ENCODE measurements around the gene MDFI. TPM values are rescaled to one million over a fixed set of nuclear protein-coding genes. Genes with fewer than 3 reads are reported as not detected.

MDFI gene
- total RNA-seq, 2 donors from 2014 or later: 52.7 to 80.0 TPM

DNA sequence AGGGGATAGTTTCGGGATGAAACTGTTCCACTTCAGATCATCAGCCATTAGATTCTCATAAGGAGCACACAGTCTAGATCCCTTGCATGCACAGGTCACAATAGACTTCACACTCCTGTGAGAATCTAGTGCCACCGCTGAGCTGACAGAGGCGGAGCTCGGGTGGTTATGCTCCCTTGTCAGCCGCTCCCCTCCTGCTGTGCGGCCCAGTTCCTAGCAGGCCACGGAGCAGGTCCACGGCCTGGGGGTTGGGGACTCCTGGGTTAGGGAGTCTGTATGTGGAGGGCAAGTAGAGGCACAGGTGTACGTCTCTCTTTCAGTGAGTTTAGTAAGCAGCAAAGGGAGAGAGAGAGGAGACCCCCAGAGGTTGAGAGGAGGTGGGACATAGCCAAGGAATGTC is 30.5 kb upstream of the MDFI start:
- Histone ChIP-seq H3K27me3 (ENCODE audit: control insufficient read depth, insufficient read depth, low read length, poor library complexity, severe bottlenecking) (no peaks in the 10 kb centered on the region), H3K4me1 (ENCODE audit: control insufficient read depth, insufficient read depth, low read length) (peaks cover under 1% of the 10 kb centered on the region), H3K4me3 (ENCODE audit: low read length) (no peak overlapping the region), H3K27ac (ENCODE audit: low read depth, low read length) (no peak overlapping the region), H3K36me3 (ENCODE audit: control insufficient read depth, insufficient read depth, low read length) (no peaks in the 10 kb centered on the region), H3K9ac (ENCODE audit: extremely low read depth, low read length, poor library complexity, severe bottlenecking) (no peak overlapping the region), H3K9me3 (ENCODE audit: control insufficient read depth, low read length) (no peaks in the 10 kb centered on the region)
- no peaks in the 10 kb centered on the region for H3K36me3 Mint-ChIP-seq (ENCODE audit: low read depth)
- no peak overlapping the region for H3K4me3 Mint-ChIP-seq
- H3K27me3 Mint-ChIP-seq (ENCODE audit: insufficient read depth): peaks cover 2% of the 10 kb centered on the region
- peaks cover 7% of the 10 kb centered on the region for H3K9me3 Mint-ChIP-seq
- TF ChIP-seq, protein P1, sequence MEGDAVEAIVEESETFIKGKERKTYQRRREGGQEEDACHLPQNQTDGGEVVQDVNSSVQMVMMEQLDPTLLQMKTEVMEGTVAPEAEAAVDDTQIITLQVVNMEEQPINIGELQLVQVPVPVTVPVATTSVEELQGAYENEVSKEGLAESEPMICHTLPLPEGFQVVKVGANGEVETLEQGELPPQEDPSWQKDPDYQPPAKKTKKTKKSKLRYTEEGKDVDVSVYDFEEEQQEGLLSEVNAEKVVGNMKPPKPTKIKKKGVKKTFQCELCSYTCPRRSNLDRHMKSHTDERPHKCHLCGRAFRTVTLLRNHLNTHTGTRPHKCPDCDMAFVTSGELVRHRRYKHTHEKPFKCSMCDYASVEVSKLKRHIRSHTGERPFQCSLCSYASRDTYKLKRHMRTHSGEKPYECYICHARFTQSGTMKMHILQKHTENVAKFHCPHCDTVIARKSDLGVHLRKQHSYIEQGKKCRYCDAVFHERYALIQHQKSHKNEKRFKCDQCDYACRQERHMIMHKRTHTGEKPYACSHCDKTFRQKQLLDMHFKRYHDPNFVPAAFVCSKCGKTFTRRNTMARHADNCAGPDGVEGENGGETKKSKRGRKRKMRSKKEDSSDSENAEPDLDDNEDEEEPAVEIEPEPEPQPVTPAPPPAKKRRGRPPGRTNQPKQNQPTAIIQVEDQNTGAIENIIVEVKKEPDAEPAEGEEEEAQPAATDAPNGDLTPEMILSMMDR (conservative IDR thresholded peaks at IDR 0.05): no peak
- WGBS, 2 experiments (ENCODE audit: insufficient coverage in 1 of 2, insufficient read length in 1 of 2): 84 to 87% methylated on average over 8 of the region's 9 CpGs
- no peak for DNase-seq
- H3K27ac Mint-ChIP-seq: no peak overlapping the region
- H3K4me1 Mint-ChIP-seq: peaks cover under 1% of the 10 kb centered on the region

- TF ChIP-seq, protein P1 (conservative IDR thresholded peaks at IDR 0.05): no peak
- no peaks in the 10 kb centered on the region for H3K4me1 Mint-ChIP-seq
- H3K27ac Mint-ChIP-seq: no peak overlapping the region
- H3K27me3 Mint-ChIP-seq (ENCODE audit: insufficient read depth): peaks cover 3% of the 10 kb centered on the region
- no peaks in the 10 kb centered on the region for H3K36me3 ChIP-seq (ENCODE audit: control insufficient read depth, insufficient read depth, low read length)
- H3K27ac ChIP-seq (ENCODE audit: low read depth, low read length): no peak overlapping the region
- H3K27me3 ChIP-seq (ENCODE audit: control insufficient read depth, insufficient read depth, low read length, poor library complexity, severe bottlenecking): no peaks in the 10 kb centered on the region
- H3K9me3 Mint-ChIP-seq: peaks cover 13% of the 10 kb centered on the region
- no peak overlapping the region for H3K9ac ChIP-seq (ENCODE audit: extremely low read depth, low read length, poor library complexity, severe bottlenecking)
- no peaks in the 10 kb centered on the region for H3K36me3 Mint-ChIP-seq (ENCODE audit: low read depth)
- H3K4me3 ChIP-seq (ENCODE audit: low read length): no peak overlapping the region
- peaks cover 4% of the 10 kb centered on the region for H3K9me3 ChIP-seq (ENCODE audit: control insufficient read depth, low read length)
- H3K4me3 Mint-ChIP-seq: no peak overlapping the region
- no peaks in the 10 kb centered on the region for H3K4me1 ChIP-seq (ENCODE audit: control insufficient read depth, insufficient read depth, low read length)
- WGBS, 2 experiments (ENCODE audit: insufficient coverage in 1 of 2, insufficient read length in 1 of 2): 81 to 87% methylated on average over 9 to 11 of the region's 11 CpGs
- peak; percentile 55 for DNase-seq
Measured at GRCh38 chr6:41608443-41609151, 29.7 kb upstream of the MDFI start.

GRCh38 chr6:41614715-41615114 is 23.6 kb upstream of the MDFI start:
- H3K4me1 Mint-ChIP-seq: peaks cover 10% of the 10 kb centered on the region
- no peak overlapping the region for H3K9ac ChIP-seq (ENCODE audit: extremely low read depth, low read length, poor library complexity, severe bottlenecking)
- H3K27me3 Mint-ChIP-seq (ENCODE audit: insufficient read depth): peaks cover 16% of the 10 kb centered on the region
- TF ChIP-seq, protein P1 (conservative IDR thresholded peaks at IDR 0.05): no peak
- peaks cover 31% of the 10 kb centered on the region for H3K9me3 Mint-ChIP-seq
- WGBS, 2 experiments (ENCODE audit: insufficient coverage in 1 of 2, insufficient read length in 1 of 2): 98 to 100% methylated on average over 1 to 2 of the region's 2 CpGs
- H3K27me3 ChIP-seq (ENCODE audit: control insufficient read depth, insufficient read depth, low read length, poor library complexity, severe bottlenecking): no peaks in the 10 kb centered on the region
- H3K27ac ChIP-seq (ENCODE audit: low read depth, low read length): no peak overlapping the region
- H3K36me3 Mint-ChIP-seq (ENCODE audit: low read depth): no peaks in the 10 kb centered on the region
- no peak overlapping the region for H3K4me3 ChIP-seq (ENCODE audit: low read length)
- no peak overlapping the region for H3K27ac Mint-ChIP-seq
- H3K4me3 Mint-ChIP-seq: no peak overlapping the region
- H3K4me1 ChIP-seq (ENCODE audit: control insufficient read depth, insufficient read depth, low read length): no peaks in the 10 kb centered on the region
- no peak for DNase-seq
- H3K9me3 ChIP-seq (ENCODE audit: control insufficient read depth, low read length): peaks cover 9% of the 10 kb centered on the region
- no peaks in the 10 kb centered on the region for H3K36me3 ChIP-seq (ENCODE audit: control insufficient read depth, insufficient read depth, low read length)

All from endodermal cell (in vitro differentiated cells).